IPS-NIHi11 (cell line): ENCODE results near the gene UFD1.
"Not testable (repeated sequence)": the region's sequence is repeated elsewhere in the genome, so short reads cannot be mapped to it uniquely, and the experiment has no call there.

Experiments
- DNase-seq: peaks from one replicate; pipeline ENCODE4 v3.0.0; 2012; ENCODE audit warnings: mixed read lengths, low spot score

UFD1 gene

GRCh38 chr22:19448739-19449421 is 30.1 kb downstream of the UFD1 start:
- no peak for DNase-seq

- peak; percentile 75 for DNase-seq
These were observed 30.9 kb downstream of the UFD1 start for GRCh38 chr22:19448076-19448607.

- DNase-seq: peak; percentile 98
These were observed 31.5 kb downstream of the UFD1 start, which contains the start of gene C22orf39 for GRCh38 chr22:19447330-19448075. C22orf39 (minus strand) TSS chr22:19447711; CDS start chr22:19447688, 23 bp downstream.

GRCh38 chr22:19446603-19447329 is 32.2 kb downstream of the UFD1 start:
- peak; percentile 84 for DNase-seq

- not testable (repeated sequence) for DNase-seq
These were observed 33.6 kb downstream of the UFD1 start for GRCh38 chr22:19445279-19445982.

GRCh38 chr22:19443544-19444211 is 35.3 kb downstream of the UFD1 start:
- DNase-seq: no peak

GRCh38 chr22:19442166-19442565 is 36.8 kb downstream of the UFD1 start:
- DNase-seq: no peak

GRCh38 chr22:19440411-19441195 is 38.4 kb downstream of the UFD1 start:
- no peak for DNase-seq

- no peak for DNase-seq
These were observed 40.7 kb downstream of the UFD1 start for GRCh38 chr22:19438298-19438697.

- not testable (repeated sequence) for DNase-seq
These were observed 42.4 kb downstream of the UFD1 start for GRCh38 chr22:19436444-19437161.

- DNase-seq: no peak
These were observed 44.0 kb downstream of the UFD1 start for GRCh38 chr22:19434829-19435580.

GRCh38 chr22:19434401-19434800 is 44.6 kb downstream of the UFD1 start:
- no peak for DNase-seq

- peak; percentile 90 for DNase-seq
These were observed 46.7 kb downstream of the UFD1 start, which contains the start of gene MRPL40 for GRCh38 chr22:19432133-19432851. MRPL40 (plus strand) TSS chr22:19432545; CDS start chr22:19432555, 10 bp downstream.

GRCh38 chr22:19431649-19432132 is 47.3 kb downstream of the UFD1 start, which contains the start of gene HIRA:
HIRA (minus strand) TSS chr22:19431733; CDS start chr22:19431476, 257 bp downstream.
- peak; percentile 87 for DNase-seq

- DNase-seq: peak; percentile 29
These were observed 48.0 kb downstream of the UFD1 start for GRCh38 chr22:19430890-19431541.

- peak; percentile 11 for DNase-seq
These were observed 48.8 kb downstream of the UFD1 start for GRCh38 chr22:19429950-19430889.
